GM12864 (cell line): ENCODE results near the gene TRIM39.

ENCODE experiments used
- DNase-seq: peaks from one replicate; pipeline ENCODE4 v3.0.0-alpha.2; 2011; ENCODE audit warnings: low read depth
- H3K4me3 ChIP-seq: 2 replicates; pipeline ENCODE4 v1.5.1; 2011; ENCODE audit warnings: mild to moderate bottlenecking, low read depth, low read length, control low read depth
- TF ChIP-seq, protein P1 (sequence below): IDR thresholded peaks from 2 replicates; pipeline ENCODE4 v1.5.1; 2011; ENCODE audit warnings: low read depth, mild to moderate bottlenecking, moderate library complexity, low read length, control low read depth, inconsistent platforms; ENCODE audit errors: missing control alignments

TRIM39 gene

DNA sequence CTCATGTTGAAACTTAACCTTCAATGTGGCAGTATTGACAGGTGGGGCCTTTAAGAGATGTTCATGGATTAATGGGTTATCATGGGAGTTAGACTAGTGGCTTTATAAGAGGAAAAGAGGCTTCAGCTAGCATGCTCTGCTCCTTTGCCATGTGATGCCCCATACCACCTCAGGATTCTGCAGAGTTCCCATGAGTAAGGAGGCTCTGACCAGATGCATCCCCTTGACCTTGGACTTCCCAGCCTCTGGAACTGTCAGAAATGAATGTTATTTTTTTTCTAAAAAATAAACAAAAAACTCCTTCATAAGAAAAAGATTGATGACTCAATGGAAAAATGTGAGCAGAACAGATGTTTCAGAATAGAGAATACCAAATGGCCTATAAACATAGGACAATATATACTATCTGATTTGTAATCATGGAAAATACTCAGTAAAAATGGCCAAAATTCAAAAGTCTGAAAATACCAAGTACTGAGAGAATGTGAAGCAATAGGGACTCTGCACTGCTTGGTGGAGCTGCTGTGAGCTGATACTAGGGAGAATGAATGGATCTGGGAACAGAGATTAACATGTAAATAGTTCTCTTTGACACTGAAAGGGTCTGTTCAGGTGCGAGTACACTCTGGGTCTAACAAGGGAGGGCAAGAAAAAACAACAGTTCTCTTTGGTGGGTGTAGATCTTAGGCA lies 7.4 kb upstream of the TRIM39 start:
- no peak overlapping the region for H3K4me3 ChIP-seq
- TF ChIP-seq, protein P1, sequence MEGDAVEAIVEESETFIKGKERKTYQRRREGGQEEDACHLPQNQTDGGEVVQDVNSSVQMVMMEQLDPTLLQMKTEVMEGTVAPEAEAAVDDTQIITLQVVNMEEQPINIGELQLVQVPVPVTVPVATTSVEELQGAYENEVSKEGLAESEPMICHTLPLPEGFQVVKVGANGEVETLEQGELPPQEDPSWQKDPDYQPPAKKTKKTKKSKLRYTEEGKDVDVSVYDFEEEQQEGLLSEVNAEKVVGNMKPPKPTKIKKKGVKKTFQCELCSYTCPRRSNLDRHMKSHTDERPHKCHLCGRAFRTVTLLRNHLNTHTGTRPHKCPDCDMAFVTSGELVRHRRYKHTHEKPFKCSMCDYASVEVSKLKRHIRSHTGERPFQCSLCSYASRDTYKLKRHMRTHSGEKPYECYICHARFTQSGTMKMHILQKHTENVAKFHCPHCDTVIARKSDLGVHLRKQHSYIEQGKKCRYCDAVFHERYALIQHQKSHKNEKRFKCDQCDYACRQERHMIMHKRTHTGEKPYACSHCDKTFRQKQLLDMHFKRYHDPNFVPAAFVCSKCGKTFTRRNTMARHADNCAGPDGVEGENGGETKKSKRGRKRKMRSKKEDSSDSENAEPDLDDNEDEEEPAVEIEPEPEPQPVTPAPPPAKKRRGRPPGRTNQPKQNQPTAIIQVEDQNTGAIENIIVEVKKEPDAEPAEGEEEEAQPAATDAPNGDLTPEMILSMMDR: no peak
- no peak for DNase-seq

DNA sequence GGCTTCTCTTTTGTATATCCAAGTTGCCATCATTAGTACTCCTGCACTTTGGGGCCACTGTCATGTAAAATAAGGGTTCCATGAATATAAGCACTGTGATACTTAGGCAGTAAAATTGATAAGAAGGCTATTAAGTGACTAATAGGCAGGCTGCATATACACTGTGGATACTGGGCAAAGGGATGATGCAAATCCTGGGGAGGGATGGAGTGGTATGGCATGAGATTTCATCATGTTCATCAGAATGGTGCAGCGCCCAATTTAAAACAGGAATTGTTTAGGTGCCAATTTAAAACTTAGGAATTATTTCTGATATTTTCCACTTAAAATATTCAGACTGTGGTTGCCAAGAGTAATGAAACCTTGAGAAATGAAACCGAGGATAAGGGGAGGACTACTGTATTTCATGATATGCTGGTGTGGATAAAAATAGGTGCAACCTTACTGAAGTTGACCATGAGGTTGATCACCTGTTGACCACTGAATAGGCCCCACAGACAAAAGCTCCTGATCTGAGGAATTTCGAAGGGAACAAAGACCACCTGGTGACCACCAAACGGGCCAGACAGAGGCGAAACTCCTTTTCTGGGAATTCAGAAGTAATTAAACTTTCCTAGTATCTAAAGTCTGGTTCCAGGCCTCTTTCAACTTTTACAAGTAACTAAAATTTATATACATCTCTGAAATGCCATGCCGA lies 4.9 kb upstream of the TRIM39 start:
- no peak for DNase-seq
- no peak overlapping the region for H3K4me3 ChIP-seq
- TF ChIP-seq, protein P1: no peak

DNA sequence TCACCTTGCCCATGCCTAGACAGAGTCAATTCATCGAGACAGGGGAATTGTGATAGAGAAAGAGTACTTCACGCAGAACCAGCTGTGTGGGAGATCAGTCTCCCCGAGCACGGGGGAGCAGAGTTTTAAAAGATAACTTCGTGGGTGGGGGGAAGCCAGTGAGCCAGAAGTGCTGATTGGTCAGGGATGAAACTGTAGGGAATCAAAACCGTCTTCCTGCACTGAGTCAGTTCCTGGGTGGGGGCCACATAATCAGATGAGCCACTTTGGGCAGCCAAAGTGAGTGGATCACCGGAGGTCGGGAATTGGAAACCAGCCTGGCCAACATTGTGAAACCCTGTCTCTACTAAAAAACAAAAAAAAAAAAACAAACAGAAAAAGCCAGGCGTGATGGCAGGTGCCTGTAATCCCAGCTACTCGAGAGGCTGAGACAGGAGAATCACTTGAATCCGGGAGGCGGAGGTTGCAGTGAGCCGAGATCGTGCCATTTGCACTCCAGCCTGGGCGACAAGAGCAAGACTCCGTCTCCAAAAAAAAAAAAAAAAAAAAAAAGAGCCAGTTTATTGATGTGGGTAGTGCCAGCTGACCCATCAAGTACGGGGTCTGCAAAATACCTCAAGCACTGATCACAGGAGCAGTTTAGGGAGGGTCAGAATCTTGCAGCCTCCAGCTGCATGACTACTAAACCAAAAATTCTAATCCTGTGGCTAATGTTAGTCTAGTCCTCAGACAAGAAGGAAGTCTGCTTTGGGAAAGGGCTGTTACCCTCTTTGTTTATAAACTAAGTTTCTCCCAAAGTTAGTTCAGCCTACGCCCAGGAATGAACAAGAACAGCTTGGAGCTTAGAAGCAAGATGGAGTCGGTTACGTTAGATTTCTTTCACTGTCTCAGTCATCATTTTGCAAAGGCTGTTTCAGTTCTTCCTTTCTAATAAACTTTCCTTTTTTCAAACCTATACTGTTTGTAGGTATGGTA lies 3.9 kb upstream of the TRIM39 start:
- TF ChIP-seq, protein P1: no peak
- no peak for DNase-seq
- H3K4me3 ChIP-seq: no peak overlapping the region

DNA sequence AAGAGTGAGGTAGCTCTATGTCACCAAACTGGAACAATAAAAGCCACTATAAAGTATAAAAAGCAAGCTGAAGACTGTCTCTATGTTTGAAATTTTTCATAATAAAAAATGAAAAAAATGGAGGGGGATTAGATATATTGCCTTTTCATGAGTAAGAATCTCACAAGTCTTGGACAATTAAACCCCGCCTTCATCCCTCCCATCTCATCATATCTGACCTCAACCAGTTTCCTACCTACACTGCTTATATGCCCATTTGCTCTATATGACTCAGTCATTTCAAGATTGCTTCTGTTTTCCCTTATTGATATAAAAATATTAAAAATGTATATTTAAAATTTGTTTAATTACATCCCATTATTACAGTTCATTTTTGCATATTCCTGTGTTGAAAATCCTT lies 2.9 kb upstream of the TRIM39 start:
- DNase-seq: no peak

DNA sequence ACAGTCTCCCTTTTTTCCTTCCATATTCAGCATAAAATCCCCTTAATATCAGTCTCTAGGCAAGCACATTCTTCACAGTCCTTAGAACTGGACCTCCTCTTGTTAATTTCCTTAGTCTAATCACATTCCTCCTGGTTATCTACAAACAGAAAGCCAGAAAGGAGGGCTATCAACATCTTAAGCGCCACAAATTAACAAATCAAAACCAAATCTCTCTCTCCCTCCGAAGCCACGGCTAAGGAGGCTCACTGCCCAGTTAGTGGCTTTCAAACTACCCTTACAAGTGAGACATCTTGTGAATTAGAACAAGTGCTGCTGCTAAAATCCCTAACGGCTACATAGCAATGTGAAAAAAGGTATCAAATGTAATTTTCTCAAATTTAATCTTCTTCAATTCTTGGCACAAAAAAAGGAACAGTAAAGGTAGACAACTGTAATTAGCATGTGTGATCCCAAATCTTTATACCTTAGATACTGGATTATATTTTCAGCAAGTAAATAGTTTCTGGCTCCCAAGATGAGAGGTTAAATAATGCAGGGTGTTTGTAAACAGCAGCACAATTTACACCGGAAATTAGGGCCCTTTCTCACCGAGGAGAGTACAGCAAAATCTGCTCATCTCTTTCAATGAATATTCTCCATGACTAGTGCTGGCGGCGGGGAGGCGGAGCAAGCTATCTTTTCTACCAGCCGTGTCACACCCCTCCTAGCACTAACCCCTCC lies 1.4 kb upstream of the TRIM39 start:
- H3K4me3 ChIP-seq: peak overlapping the region; percentile 74
- peak; percentile 30 for DNase-seq
- TF ChIP-seq, protein P1: no peak

More for the DNA sequence above, 2.9 kb upstream of the TRIM39 start:
- TF ChIP-seq, protein P1: no peak
- no peak overlapping the region for H3K4me3 ChIP-seq

DNA sequence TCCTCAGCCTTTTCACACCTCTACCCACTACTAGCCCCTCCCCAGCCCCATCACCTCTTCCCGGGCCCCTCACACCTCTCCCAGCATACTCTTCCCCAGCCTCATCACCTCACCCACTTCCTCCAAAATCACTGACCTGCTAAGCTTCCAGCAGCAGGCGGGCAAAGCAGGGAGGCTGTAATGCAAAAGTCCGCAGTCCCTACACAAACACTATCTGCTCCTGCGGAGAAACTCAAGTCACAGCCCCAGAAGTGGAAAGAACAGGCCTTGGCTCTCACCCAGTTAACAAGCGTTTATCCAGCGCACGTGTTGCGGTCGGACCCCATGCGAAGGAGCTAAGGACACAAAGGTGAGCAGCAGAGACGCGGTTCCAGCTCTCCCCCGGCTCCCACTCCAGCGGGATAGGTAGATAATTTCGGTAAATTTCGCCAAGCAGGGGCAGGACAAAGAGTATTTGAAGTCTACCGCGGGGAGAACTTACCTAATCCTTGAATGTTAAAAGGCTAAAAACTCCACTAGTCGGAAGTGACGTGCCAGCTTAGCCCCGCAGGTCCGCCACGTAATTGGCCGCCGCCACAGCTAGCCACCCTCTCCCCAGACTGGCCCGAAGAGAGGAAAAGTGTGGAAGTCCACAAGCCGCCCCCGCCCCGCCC lies 728 bp upstream of the TRIM39 start:
- TF ChIP-seq, protein P1: no peak
- peak overlapping the region; percentile 74 for H3K4me3 ChIP-seq
- DNase-seq: peak; percentile 19
